ENCODE data around the gene AKR1B15.

GRCh38 chr7:134557391-134557790 lies 8.5 kb downstream of the AKR1B15 start:
- TF ChIP-seq, protein P1, sequence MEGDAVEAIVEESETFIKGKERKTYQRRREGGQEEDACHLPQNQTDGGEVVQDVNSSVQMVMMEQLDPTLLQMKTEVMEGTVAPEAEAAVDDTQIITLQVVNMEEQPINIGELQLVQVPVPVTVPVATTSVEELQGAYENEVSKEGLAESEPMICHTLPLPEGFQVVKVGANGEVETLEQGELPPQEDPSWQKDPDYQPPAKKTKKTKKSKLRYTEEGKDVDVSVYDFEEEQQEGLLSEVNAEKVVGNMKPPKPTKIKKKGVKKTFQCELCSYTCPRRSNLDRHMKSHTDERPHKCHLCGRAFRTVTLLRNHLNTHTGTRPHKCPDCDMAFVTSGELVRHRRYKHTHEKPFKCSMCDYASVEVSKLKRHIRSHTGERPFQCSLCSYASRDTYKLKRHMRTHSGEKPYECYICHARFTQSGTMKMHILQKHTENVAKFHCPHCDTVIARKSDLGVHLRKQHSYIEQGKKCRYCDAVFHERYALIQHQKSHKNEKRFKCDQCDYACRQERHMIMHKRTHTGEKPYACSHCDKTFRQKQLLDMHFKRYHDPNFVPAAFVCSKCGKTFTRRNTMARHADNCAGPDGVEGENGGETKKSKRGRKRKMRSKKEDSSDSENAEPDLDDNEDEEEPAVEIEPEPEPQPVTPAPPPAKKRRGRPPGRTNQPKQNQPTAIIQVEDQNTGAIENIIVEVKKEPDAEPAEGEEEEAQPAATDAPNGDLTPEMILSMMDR (IDR thresholded peaks at IDR 0.05) = no peak
- no peak for TF ChIP-seq POLR2A (IDR thresholded peaks at IDR 0.05)

Measured in Peyer's patch (tissue), 4 donors.